Kidney tubule cell (primary cell): Measurements from ENCODE around the gene PLEKHA5.
A peak's percentile ranks its signal among the peaks of the same experiment; 100 is the strongest.
"Not testable (repeated sequence)": the region's sequence is repeated elsewhere in the genome, so short reads cannot be mapped to it uniquely, and the experiment has no call there.

Experiments
- DNase-seq: peaks from one replicate; pipeline ENCODE4 v3.0.0-alpha.2; 2018; ENCODE audit warnings: low spot score

PLEKHA5 gene

DNA sequence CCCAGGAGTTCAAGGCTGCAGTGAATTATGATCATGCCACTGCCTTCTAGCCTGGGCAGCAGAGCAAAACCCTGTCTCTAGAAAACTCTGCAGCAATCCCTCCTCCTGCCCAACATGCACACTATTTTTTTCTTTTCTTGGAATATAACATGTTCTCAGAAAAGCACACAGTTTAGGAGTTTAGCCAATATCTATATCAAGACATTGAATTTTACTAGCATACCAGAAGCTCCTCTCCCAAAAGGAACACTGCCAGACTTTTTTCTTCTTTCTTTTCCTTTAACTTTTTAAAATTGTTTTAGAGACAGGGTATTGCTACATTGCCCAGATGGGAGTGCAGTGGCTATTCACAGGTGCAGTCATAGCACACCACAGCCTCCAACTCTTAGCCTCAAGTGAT is 202.7 kb downstream of the PLEKHA5 start:
- DNase-seq = no peak

DNA sequence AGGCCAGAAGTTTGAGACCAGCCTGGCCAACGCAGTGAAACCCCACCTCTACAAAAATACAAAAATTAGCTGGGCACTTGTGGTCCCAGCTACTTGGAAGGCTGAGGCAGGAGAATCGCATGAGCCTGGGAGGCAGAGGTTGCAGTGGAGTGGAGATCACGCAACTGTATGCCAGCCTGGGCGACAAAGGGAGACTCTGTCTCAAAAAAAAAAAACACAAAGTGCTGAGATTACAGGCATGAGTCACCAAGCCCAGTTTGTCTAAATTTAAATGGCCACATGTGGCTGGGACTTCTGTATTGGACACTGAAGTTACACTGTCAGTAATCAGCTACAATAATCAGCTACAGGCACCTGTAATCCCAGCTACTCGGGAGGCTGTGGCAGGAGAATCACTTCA is 208.9 kb downstream of the PLEKHA5 start:
- no peak for DNase-seq

DNA sequence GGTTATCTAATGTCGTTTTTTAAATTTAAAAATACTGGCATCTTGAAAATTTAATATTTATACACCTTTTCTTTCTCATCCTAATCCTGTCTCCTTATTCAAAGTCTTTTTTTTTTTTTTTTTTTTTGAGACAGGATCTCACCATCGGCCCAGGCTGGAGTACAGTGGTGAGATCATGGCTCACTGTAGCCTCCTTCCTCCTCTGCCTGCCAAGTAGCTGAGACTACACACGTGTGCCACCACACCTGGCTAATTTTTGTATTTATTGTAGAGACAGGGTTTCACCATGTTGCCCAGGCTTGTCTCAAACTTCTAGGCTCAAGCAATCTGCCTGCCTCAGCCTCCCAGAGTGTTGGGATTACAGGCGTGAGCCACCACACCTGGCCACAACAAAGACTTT is 221.3 kb downstream of the PLEKHA5 start:
- peak; percentile 26 for DNase-seq

DNA sequence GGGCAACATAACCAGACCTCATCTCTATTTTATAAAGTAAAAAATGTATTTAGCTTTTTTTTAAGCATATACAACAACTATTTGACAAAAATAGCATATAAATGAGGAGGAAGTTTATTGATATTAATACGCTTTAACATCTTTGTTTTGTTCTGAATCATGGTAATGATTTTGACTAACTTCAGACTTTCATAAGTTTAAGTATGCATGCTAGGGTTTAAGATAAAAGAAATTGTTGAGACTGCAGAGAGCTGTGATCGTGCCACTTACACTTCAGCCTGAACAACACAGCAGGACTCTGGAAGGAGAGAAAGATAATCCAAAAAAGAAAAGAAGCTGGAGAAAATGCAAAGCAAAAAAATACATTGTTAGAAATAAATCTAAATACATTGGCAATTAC is 221.8 kb downstream of the PLEKHA5 start:
- no peak for DNase-seq

DNA sequence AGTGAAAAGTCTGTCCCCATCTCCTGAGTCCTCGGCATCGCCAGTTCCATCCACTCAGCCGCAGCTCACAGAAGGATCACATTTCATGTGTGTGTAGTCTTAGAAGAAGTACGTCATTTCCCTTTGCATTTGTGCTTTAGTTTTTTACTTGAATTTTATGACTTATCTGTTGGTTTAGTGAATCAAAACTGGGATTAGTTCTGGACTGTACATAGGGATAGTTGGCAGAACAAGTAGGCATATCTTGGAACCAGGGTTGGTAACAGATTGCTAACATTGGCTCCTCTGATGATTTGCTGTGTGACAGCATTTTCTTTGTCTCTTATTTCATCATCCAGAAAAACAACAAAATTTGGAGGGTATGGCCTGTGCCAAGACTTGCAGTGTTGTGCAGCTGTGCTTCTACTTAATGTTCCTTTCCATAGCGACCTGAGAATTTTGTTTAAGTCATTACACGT is 240.2 kb downstream of the PLEKHA5 start:
- DNase-seq = no peak

DNA sequence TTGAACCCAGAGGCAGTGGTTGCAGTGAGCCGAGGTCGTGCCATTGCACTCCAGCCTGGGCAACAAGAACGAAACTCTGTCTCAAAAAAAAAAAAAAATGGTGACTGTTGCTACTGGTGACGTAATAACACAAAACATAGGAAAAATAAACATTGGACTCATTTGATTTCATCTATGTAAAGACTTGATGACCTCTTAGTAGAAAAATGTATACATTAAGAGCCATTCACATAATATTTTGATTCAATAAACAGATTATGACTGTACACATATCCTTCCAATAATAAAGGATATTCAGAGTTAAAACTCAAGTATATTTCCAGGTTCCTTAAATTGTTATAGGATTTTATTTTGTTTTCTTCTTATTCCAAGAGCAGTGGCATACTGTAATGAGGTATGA is 244.1 kb downstream of the PLEKHA5 start:
- no peak for DNase-seq

DNA sequence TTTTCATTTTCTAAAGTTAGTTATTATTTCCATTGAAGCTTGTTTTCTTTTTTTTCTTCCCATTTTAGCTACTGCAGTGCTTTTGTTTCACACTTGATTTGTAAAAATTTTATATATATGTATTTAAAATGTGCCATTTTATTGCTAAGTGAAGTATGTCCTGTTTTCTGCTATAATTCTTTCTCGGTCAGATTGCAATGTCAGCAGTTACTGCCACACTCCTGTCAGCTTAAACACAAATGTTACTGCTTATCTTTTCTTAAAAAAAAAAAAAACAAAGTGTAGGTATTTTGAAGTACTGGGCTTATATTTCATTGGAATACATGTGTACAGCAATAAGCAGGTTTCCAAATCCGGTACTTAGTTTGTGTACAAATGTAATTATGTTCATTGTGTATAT is 246.4 kb downstream of the PLEKHA5 start:
- DNase-seq = no peak

DNA sequence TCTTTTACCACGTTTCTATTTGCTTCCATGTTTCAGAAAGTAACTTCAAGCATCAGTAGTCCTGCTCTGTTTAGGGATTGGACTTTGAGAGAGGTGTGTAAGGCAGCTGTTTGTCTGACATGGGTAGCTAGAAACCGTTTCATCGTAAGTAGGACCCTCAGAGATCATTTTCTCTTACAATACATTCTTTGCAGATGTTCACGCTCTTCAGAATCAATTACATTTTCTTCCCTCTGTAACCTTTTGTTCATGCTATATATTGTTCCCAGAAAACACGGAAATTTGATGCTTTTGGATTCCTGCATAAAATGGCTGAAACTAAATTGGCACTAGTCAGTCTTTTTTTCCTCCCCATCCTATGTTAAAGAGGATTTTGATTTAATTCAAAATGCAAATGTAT is 247.2 kb downstream of the PLEKHA5 start:
- DNase-seq = no peak

DNA sequence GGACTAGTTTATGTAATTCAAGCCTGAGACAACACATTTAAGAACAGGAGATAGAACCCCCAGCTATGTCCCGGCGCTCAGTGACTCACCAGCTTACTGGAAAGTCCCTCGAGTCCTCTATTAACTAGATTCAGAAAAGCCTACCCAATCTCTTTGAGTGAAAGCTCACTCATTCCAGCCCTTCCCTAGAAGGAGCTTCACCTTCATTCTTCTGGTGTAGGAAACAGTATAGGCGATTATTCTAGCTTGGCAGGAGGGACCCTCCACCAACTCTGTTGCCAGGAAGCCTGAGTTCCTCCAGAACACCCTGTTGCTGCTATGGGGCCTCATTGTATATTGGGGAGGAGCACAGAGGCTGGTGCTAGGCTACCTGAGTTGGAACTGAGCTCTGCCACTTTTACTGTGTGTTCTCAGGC is 252.6 kb downstream of the PLEKHA5 start:
- DNase-seq = peak; percentile 96

DNA sequence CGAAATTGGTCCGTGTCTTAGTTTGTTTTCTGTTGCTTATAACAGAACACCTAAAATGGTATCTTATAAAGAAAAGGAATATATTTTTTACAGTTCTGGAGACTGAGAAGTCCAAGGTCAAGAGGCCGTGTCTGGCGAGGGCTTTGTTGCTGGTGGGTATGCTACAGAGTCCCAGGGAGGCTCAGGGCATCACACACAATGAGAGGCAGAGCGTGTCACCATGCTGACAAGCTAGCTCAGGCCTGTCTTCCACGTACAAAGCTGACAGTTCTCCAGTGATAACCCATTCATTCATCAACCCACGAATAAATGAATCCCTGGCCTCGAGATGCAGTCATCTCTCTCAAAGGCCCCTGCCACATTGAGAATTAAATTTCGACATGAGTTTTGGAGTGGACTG is 253.0 kb downstream of the PLEKHA5 start:
- DNase-seq = no peak

DNA sequence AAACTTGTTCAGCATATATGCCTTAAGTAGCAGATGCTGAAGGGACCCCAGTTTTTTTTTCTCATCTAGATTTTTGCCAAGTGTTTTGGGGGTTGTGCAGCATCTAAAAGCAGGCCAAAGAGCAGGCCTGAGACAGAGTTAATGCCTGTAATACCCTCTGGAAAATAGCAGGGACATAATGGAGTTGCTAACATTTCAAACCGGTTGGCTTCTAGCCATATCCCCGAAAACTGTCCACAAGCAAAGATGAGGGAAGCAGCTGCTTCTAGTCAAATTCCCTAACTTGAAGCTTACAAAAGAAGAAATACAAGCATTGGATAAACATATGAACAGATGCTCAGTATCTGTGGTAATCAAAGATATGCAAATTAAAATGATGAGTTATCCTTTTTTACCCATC is 257.6 kb downstream of the PLEKHA5 start:
- DNase-seq = no peak

DNA sequence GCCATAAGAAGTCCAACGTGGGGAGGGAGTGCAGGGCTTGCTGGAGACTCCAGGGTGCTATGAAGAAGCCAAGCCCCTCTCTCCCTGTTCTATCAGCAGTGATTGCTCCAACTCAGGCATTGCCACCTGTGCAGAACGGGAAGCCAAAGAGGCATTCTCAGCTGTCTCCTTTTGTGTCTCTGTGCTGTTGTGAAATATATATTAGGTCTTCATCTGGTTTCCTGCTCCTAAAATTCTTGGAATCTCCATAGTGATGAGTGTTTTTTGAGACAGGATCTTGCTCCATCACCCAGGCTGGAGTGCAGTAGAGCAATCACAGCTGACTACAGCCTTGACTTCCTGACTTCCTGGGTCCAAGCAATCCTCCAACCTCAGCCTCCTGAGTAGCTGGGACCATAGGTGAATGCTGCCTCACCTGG is 258.6 kb downstream of the PLEKHA5 start:
- DNase-seq = no peak

DNA sequence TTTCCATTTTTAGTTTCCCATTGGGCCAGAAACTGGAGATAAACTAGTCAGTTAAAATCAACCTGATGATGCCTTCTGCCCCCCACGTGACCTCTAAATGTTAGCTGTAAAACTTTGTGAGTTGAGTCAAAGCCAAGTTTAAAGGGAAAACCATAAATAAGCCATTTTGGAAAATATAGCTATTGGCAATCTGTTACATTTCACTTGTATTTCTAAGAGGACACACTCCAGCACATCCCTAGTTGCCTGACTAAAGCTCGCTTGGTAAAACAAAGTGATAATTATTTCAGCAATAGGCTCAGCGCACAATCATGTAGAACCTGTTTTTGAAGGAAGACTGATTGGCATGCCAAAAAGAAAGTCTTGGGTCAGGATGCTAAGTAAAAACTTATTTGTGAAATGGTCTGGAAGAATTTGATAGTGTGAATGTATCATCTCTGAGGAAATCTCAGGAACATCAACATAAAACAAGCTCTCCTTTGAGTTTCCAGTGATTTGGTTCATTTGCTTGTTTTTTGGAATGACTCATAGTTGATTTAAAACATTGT is 260.6 kb downstream of the PLEKHA5 start:
- no peak for DNase-seq

DNA sequence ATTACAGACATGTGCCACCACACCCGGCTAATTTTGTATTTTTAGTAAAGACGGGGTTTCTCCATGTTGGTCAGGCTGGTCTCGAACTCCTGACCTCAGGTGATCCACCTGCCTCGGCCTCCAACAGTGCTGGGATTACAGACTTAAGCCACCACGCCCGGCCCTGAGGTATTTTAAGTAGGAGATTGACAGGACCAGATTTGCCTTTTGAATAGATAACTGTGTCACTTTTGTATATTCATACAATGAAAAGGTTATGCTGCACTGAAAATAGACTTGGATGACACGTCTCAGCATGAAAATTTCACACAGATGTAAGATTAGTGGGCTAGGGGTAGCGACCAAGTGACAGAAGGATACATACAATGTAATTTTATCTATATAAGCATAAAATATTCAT is 263.1 kb downstream of the PLEKHA5 start:
- DNase-seq = not testable (repeated sequence)

DNA sequence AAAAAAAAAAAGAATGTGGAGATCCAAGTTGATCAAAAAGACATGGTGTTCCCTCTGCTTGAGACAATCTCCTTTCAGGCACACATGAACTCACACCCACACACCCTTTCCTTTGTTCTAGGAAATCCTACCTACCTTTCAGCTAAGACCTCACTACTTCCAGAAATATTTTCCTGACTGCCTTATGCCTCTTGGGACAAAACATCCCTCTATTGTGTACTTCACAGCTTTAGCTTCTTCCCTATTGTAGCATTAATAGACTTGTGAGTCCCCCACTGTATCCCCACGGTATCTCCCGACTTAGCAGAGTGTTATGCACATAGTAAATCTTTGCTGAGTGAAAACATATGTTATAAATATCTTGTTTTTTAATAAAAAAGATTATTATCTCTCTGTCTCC is 264.9 kb downstream of the PLEKHA5 start:
- DNase-seq = no peak

DNA sequence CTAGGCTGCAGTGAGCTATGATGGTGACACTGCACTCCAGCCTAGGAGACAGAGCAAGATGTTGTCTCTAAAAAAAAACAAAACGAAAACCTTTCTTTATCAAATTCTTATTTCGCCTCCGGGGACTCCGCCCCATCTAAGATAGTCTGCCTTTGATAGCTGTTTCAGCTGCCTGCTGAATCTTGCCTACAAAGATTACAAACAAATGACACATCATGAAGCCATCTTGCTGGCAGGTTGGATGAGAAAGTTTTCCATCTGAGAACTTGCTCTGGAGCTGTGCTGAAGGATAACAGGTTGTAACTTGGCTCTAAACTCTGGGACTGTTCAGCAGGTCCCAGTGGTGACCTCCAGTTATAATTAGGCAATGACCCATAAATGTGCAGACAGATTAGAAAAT is 268.0 kb downstream of the PLEKHA5 start:
- DNase-seq = no peak

DNA sequence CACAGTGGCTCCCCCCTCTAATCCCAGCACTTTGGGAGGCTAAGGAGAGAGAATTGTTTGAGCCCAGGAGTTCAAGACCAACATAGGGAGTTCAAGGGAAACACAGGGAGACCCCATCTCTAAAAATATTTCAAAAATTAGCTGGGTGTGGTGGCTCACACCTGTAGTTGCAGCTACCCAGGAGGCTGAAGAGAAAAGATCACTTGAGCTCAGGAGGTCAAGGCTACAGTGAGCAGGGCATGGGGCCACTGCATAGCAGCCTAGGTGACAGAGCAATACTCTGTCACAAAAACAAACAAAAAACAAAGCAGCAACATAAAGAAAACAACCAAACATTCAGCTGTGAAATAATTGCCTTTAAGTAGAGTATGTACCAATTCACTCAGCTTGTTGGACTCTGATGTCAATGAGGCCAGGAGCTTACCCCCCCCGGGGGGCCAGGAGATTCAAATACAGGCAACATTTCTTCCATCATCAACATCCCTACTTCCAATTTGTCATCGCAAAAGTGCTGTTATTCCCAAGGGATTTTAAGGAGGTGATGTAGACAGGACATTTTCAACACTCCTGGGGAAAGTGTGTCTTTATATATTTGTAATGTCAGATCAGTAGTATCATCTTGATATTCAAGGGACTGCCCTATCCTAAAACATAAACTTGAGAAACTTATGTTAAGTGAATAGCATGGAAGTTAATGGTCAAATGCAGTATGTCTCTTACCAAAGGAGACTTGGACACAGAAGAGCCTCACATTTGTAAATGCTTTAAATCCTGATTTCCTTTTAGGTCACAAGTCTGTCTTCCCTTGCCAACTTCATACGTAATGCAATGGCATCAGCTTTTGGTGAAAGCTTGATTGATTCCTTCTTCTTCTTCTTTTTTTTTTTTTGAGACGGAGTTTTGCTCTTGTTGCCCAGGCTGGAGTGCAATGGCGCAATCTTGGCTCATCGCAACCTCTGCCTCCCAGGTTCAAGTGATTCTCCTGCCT is 269.1 kb downstream of the PLEKHA5 start:
- no peak for DNase-seq

DNA sequence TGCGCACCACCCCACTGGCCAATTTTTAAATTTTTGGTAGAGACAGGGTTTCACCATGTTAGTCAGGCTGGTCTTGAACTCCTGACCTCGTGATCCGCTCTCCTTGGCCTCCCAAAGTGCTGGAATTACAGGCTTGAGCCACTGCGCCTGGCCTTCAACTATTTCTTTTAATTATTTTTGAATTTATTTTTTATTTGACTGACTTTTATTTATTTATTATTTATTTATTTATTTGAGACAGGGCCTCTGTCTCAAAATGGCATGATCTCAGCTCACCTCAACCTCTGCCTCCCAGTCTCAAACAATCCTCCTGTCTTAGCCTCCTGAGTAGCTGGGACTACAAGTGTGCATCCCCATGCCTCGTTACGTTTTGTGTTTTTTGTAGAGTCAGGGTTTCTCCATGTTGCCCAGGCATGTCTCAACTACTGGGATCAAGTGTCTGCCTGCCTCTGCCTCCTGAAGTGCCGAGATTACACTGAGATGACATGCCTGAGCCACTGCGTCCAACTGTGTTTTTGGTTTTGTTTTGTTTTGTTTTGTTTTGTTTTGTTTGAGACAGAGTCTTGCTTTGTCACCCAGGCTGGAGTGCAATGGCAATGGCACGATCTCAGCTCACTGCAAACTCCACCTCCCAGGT is 271.2 kb downstream of the PLEKHA5 start:
- not testable (repeated sequence) for DNase-seq

DNA sequence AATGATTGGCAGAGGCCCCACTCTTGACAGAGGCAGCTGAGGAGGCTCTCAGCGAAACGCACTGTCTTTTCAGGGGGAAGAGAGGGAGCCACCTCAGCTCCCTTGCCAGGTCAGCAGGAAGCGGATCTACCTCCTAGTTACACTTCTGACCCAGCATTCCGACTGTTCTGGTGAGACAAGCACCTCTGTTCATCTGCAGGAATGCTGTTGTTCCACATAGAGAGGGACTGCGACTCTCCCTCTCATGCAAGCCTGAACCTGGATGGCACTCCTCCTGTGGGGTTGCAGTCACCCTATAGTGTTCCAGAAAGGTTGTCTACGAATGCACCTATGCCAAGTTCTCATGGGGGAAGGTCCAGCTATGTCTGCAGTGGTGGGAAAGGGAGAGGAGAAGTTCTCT is 272.7 kb downstream of the PLEKHA5 start:
- DNase-seq = no peak

DNA sequence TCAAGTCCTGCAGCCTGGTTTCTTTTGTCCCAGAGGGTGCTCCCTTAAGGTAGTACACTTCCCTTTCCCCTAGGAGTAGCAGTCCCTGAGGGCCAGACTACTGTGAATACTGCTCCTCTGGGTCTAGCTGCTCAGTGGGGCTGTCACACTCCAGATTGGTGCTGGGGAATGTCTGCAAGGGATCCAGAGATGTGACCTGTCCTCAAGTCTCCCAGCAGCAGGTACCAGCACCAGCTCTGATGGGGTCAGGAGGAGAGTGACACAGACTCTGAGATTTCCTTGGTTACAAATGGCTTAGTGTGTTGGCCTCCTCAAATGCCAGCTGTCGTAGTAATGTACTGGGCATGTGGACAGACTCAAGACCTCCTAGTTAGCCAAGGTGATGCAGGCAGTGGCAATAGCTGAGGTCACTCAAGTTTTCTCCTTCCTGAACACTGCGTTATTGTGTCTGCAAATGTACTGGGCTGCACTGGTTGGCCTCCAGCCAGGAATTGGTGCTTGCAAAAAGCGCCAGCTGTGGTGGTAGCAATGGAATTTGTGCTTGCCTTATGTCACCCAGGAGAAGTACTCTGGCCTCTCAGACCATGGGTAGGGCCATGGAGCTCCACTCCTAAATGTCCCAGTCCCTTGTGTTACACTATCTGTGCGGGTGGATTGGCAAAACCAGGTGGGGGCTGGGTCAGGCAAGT is 273.4 kb downstream of the PLEKHA5 start:
- peak; percentile 69 for DNase-seq

DNA sequence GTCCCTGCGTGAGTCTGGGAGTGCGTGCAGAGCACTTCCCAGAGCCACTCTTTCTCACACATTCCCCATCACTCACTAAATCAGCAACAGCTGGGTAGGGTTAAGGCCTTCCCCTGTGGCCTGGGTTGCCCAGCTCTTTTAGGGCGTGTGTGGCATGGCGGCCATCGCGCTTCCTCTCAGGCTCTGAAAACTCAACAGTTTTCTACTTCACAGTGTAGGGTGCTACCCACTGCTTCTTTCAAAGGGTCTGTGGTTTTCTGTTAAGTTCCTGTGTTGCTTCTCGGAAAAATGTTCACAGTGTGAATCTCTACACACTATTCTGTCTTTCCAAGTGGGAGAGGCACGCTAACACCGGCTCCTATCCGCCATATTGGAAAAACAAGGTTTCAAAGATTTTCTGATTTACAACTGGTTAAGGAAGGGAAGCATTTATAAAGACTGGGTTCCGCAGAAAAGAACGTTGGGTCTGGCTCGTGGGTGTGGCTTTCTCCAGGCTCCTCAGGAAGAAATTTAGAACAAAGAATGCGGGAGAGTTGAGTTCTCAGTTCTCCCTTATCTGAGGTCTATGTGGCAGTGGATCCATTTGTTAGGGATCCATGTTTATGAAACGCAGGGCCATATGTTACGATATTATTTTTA is 274.8 kb downstream of the PLEKHA5 start:
- DNase-seq = no peak

DNA sequence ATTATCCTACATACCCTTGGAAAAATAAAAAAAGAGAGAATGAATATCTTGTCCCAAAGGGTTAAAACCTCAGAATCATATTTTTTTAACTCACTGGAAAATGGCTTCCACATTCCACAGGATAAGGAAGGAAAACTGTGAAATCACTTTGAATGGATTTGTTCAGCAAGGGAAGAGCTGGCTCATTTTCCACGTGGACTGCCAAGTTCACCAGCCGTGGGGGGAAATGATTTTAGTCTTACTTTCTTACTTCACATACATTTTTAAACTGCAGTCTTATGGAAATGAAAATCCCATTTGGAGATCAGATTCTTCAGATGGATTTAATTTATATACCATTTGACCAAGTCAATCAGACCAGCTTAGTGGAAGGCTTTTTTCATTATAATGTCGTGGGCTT is 279.8 kb downstream of the PLEKHA5 start:
- no peak for DNase-seq
